Cortex of kidney (tissue), 1 donor: ENCODE results near the gene OVOL3.

Source experiments
- DNase-seq: peaks from one replicate; lab custom pipeline; 2025; lab: John Stamatoyannopoulos, UW

The OVOL3 gene

DNA sequence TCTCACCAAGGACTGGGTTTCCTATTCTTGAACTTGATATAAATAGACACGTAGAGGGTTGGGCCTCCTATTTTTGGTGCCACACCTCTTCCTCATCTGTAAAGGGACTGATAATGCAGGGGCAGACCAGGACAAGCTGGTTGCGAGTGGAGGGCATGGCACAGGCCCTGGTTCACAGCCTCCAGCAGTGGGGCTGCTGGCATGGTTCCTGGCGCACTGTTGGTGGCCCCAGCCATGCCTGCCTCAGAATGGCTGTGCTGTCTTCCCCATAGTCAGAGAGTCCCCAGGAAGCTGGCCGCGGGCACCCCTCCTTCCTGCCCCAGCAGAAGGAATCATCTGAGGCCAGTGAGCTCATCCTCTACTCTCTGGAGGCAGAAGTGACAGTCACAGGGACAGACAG, 10.5 kb upstream of the OVOL3 start:
- DNase-seq: no peak

DNA sequence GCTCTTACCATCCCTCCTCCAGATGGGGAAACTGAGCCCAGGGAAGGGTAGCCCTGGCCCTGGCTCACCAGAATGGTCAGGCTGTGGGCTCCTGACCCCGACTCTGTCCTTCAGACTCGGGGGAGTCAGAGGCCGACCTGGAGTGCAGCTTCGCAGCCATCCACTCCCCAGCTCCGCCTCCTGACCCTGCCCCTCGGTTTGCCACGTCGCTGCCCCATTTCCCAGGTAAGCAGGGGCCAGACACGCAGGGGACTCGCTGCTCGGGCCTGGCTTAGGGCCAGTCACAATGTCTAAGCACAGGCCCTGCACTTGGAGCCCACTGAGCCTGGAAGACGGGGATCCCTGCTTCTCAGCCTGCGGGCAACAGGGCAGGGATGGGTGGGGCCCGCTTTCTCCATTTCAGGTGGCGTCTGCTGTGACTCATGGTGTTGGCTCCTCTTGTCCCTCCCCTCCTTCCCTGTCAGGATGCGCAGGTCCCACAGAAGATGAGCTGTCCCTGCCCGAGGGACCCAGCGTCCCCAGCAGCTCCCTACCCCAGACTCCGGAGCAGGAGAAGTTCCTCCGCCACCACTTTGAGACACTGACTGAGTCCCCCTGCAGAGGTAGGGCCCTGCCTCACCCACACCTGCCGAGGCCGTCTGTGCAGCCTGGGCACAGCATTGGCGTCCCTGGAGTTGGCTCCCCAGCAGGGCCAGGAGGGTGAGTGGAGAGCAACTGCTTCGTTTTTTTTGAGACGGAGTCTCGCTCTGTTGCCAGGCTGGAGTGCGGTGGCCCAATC, 9.2 kb upstream of the OVOL3 start:
- no peak for DNase-seq

DNA sequence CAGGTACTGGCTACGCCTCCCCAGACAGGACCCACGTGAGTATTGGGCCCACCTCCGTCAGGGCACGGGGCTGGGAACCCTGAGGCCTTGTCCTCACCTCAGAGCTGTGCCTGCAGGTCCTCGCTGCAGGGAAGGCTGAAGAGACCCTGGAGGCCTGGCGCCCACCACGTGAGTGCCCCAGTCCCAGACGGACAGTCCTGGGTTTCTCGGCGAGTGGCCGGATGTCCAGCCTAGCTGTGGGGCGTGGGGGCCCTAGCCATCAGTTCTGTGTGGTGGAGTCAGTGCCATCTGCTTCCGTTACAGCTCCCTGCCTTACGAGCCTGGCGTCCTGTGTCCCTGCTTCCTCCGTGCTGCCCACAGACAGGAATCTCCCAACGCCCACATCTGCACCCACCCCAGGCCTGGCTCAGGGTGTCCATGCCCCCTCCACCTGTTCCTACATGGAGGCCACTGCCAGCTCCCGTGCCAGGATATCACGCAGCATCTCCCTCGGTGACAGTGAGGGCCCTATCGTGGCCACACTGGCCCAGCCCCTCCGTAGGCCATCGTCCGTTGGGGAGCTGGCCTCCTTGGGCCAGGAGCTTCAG, 7.8 kb upstream of the OVOL3 start:
- no peak for DNase-seq

DNA sequence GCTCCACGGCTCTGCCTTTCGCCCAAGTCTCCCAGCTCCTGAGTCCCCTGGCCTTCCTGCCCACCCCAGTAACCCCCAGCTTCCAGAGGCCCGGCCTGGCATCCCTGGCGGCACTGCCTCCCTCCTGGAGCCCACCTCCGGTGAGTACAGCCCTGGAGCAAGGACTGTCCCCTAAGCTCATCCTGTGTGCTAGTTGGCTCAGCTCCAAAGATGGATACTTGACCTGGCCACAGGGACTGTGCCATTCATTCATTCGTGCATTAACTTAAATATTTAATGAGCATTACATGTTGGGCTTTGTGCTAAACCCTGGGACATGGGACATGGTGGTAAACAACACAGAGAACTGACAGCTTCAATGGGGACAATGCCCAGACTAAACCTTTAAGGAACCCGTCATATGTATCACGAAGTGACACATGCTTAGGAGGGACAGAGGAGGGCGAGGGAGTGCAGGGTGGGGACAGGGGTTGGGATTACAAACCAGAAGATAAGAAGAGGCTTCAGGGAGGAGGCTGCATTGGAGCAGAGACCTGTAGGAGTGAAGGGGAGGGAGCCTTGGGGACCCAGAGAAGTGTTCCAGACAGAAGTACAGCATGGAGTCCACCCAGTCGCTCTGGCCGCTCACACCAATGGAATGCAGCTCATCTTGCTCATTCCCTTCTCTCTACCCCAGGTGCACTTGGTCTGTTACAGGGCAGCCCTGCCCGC, 6.9 kb upstream of the OVOL3 start:
- no peak for DNase-seq

DNA sequence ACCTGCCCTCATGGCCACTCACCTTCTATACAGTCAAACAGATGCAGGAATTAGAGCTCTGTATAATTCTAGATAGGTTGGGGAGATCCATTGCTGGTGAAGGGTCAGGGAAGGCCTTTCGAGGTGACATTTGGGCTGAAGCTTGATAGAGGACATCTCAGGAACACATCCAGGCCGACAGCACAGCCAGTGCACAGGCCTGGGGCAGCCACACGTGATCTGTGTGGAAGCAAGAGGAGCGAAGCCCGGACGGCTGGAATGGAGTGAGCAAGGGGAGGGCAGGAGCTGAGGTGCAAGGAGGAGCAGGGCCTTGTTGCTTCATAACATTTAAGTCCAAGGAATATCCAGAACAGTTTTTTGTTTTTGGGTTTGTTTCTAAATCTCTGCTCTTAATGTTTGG, 4.5 kb upstream of the OVOL3 start:
- DNase-seq: no peak

DNA sequence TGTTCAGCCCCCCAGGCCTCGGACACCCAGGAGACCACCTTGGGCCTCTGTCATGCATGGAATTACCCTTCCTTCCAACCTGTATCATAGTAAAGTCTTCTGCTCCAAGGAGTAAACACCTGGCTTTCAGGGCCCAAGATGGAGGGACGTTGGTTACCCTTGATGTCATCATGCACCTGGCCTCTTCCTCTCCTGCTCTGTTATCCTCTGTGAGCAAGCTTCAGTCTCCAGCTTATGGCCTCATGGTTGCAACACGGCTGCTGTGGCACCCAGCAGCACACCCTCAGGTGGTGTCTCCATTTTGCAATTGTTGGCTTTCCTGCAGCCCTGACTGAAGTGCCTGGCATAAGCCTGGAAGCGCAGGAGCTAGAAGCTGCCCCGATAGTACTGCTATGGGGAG, 4.0 kb upstream of the OVOL3 start:
- DNase-seq: no peak

DNA sequence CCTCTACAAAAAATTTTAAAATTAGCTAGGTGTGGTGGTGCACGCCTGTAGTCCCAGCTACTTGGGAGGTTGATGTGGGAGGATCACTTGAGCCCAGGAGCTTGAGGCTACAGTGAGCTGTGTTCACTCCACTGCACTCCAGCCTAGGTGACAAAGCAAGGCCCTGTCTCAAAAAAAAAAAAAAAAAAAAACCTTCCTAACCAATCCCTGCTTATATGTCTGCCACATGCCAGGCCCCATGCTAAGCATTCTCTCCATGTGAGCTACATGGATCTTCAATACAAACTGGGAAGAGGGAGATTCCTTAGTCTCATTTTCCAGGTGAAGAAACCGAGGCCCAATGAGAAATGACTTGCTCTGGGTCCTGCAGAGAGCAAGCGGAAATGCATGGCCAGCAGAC, 2.3 kb upstream of the OVOL3 start:
- DNase-seq: no peak

DNA sequence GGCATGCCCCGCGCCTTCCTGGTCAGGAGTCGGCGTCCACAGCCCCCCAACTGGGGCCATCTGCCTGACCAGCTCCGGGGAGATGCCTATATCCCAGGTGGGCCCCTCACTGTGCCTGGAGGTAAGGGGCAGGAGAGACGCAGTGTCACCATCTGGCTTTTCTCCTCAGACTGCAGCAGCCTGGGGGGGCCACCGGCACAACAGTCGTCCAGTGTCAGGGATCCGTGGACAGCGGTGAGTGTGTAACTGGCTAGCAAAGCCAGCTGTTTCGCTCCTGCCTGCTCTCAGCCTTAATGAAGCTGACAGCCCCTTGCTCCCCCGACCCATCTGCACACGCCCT, 227 bp downstream of the OVOL3 start:
- DNase-seq: no peak

DNA sequence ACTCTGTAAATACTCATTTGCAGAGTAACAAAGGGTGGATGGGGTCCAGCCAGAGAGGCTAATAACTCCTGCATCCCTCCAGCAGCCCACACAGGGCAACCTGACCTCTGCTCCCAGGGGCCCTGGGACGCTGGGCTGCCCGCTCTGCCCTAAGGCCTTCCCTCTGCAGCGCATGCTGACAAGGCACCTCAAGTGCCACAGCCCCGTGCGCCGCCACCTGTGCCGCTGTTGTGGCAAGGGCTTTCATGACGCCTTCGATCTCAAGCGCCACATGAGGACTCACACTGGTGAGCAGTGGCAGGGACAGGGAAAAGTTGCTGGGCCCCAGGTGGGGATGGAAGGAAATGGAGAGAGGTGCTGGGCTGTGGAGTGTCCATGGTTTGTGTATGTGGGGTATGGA, 1.7 kb downstream of the OVOL3 start:
- no peak for DNase-seq

DNA sequence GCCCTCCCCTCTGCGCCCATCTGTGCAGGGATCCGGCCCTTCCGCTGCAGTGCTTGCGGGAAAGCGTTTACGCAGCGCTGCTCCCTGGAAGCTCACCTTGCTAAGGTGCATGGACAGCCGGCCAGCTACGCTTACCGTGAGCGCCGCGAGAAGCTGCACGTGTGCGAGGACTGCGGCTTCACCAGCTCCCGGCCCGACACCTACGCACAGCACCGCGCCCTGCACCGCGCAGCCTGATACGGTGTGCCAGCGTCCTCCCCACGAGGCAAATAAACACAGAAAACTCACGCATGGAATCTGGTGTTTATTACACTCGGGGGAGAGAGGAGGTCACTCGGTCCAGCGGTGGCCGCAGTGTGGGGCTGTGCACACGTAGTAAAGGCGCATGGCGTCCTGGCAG, 2.5 kb downstream of the OVOL3 start:
- DNase-seq: no peak

DNA sequence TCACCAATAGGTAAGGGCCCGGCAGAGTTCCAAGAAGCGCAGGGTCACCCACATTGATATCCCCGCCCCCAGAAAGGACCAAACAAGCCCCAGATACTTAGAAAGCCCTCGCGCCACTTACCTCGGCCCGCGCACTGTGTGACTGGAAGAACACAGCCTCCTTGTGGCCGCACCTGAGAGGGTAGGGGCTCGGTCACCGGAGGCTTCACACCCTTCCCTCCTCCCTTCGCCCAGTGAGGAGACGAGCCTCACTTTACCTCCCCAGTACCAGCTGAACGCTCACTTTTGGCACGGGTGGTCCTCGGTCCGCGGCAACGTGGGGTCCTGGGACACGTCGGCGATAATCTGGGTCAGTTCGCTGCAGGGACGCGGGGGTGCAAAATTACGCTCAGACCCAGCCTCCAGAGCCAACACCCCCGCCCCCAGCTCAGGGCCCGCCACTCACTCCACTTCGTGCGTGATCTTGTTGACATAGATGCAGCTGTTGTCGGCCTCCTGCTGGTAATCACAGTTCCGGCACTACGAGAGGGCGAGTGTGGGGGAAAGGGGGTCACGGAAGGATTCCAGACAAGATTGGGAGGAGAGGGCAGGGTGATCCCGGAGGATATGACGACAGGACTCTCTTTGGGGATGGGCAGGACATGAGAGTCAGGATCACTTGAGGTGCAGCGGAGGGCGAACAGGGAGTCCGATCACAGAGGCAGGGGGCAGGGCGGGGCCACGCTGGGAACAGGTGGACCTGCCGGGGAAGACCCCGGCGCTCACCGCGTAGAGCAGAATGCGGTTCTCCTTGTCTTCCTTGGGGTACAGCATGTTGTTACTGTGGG, 3.2 kb downstream of the OVOL3 start:
- no peak for DNase-seq

DNA sequence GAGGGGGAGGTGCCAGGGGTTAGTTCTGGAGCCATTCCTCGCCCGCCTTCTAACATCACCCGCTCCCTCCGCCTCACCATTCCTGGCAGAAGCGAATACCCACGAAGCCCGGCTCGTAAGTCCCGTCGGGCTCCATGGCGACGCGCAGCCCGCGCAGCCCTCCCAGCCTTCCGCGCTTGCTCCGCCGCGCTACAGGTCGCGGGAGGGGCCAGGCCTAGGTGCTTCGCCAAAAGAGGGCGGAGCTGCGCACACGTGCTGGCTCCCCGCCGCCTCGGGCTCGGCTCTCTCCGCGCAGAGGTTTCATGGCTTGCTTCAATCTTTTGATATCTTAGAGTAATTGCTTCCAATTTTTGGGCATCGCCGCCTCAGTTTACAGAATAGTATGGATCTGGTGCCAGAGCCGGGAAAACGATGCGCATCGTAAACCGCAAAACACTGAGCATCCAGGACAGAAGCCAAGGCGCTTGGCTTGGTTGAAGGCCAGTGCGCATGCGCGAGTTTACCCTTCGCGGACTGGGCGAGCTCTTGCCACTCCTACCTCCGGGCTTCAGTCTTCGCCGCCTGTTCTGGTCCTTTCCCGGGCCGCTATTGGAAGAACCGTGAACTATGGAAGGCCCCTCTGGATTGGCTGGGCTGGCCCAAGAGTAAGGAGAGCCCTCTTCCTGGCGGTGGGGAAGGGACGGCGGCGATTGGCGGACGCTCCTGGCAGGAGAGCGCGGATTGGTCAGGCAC, 3.9 kb downstream of the OVOL3 start, which contains the start of gene POLR2I:
POLR2I (minus strand) TSS at position 155 of the 732 bp plus-strand sequence; CDS start at position 136, 19 bp downstream.
- peak; percentile 71 for DNase-seq

DNA sequence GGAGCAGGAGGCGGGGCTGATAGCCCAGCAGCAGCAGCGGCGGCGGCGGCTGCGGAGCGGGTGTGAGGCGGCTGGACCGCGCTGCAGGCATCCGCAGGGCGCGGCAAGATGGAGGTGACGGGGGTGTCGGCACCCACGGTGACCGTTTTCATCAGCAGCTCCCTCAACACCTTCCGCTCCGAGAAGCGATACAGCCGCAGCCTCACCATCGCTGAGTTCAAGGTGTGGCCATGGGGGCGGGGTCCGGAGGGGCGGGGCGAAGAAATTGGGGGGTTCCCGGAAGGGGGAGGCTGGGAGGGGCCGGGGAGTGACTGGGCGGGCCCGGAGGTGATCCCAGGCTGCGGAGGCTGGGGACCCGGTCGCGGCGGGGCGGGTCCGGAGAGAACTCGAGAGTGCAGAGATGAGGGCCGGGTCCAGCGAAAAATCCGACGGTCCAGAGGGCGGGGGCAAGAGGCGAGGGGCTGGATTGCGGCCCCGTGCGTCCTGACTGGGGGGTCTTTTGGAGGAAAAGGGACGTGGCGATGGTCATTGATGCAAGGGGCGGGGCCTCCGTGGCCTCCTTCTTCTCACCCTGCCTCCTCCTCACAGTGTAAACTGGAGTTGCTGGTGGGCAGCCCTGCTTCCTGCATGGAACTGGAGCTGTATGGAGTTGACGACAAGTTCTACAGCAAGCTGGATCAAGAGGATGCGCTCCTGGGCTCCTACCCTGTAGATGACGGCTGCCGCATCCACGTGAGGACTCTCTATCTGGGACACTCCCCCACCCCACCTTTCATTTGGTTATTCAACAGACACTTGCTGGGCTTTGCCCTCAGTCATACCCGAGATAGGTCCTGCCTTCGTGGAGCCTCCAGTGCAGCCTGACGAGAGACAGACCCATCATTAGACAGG, 4.8 kb downstream of the OVOL3 start, which contains the start of gene TBCB:
TBCB (plus strand) TSS at position 16 of the 891 bp plus-strand sequence; CDS start at position 109, 93 bp downstream.
- no peak for DNase-seq

DNA sequence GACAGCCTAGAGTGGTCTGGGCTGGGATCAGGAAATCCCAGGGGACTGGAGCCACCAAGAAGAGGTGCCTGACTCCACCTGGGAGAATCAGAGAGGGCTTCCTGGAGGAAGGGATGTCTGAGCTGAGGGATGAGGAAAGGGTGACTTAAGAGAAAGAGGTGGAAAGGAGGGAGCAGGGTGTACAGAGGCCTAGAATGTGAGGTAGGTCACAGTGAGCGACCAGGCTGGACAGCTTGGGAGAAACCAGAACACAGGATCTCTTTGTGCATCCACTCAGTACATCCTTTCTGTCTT, 5.3 kb downstream of the OVOL3 start:
- no peak for DNase-seq

DNA sequence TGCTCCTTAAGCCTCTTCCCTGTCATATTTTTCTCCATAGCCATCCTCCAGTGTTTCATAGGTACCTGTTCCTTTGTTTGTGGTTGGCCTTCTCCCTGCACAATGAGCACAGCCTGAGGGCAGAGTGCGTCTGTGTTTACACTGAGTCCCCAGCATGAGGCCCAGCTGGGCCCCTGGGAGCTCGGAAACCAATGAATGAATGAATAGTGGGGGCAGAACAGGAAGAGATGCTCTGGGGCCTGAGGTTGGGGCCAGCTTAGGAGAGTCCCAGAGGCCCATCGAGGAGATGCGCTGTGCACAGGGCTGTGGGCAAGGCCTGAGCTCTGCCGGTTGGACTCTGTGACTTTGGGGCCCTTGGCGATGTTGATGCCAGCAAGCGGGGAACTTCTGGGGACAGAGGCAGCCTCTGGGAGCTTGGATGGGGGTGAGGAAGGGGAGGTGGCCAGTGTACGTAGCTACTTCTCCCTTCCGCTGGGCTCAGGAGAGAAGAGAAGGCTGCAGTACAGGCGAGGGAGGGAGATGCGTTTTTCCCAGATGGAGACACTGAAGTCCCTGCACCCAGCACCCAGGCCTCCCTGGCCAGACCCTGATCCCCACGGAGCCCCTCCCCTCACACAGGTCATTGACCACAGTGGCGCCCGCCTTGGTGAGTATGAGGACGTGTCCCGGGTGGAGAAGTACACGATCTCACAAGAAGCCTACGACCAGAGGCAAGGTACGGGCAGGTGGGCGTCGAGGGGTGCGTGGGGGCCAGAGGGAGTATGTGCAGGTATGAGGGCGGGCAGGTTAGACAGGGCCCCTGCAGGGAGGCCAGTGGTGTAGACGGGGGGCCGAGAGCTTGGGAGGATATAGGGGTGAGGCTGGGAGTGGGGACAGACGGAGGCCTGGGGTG, 9.4 kb downstream of the OVOL3 start:
- DNase-seq: no peak

DNA sequence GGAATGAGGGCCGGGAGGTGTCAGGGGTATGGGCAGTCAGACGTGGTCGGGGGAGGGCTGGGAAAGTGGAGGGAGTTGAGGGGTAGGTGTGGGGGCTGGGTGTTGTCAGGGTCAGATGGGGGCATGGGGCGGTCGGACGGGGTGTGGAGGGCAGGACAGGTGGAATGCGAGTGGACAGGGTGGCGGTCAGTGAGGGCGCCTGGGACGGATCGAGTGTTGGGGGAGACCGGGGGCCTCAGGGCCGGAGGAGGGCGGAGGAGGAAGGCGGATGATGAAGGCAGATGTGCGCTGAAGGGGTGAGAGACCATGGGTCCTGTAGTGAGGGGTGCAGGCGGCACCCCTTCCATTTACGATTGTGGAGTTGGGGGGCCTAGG, 10.0 kb downstream of the OVOL3 start:
- no peak for DNase-seq

DNA sequence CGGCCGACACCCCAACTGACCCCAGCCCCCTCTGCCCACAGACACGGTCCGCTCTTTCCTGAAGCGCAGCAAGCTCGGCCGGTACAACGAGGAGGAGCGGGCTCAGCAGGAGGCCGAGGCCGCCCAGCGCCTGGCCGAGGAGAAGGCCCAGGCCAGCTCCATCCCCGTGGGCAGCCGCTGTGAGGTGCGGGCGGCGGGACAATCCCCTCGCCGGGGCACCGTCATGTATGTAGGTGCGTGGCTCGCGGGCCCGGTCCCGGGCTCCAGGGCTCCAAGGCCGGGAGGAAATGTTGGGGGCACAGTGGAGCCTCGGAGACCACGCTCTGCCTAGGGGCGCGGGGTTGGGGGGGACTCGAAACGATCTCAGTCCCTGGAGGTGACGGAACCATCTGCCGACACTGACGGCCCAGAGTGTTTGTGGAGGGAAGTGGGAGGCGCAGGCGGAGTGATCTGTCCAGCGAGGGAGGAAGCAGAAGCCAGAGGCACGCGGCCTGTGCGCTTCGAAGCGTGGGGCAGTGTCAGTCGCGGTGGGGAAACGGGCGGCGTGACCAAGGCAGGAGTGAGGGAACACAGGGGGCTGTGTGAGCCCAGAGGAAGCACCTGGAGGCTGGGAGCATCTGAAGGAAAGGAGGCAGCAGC, 10.7 kb downstream of the OVOL3 start:
- no peak for DNase-seq

DNA sequence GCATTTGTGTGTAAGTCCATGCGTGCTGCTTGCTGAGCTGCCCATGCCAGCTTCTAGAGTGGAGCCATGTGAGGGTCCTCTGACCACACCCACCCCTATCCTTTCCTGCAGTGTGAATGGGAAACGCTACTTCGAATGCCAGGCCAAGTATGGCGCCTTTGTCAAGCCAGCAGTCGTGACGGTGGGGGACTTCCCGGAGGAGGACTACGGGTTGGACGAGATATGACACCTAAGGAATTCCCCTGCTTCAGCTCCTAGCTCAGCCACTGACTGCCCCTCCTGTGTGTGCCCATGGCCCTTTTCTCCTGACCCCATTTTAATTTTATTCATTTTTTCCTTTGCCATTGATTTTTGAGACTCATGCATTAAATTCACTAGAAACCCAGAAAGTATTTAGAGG, 14.6 kb downstream of the OVOL3 start:
- DNase-seq: no peak

DNA sequence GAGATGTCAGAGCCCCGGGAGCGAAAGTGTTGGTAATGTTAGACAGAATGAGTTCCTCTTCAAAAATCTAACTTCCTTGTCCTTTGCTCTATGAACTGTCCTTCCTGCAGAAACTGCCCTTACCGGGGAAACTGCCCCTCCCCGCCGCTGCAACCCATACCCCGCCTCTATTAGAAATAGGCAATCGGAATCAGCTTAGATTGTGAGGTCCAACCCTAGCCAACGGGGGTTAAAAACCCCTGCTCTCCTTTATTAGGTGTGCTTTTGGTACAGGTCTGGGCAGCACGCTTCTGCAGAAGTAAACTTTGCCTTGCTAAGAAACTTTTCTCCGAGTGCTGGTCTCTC, 17.4 kb downstream of the OVOL3 start:
- DNase-seq: no peak
